ENCODE data around the gene PLSCR3. TPM values are rescaled to one million over a fixed set of nuclear protein-coding genes. Genes with fewer than 3 reads are reported as not detected.

The PLSCR3 gene
- 5.1 and 9.6 TPM in 2 replicates for total RNA-seq (2014; rRNA removed; shearing (Covaris generic))
- 27.6 and 33.0 TPM in 2 replicates for polyA plus RNA-seq (2015; cell fraction: cytosol; rRNA removed)
- 33.0 and 34.8 TPM in 2 replicates for polyA plus RNA-seq (2015; cell fraction: nucleus; rRNA removed)

DNA sequence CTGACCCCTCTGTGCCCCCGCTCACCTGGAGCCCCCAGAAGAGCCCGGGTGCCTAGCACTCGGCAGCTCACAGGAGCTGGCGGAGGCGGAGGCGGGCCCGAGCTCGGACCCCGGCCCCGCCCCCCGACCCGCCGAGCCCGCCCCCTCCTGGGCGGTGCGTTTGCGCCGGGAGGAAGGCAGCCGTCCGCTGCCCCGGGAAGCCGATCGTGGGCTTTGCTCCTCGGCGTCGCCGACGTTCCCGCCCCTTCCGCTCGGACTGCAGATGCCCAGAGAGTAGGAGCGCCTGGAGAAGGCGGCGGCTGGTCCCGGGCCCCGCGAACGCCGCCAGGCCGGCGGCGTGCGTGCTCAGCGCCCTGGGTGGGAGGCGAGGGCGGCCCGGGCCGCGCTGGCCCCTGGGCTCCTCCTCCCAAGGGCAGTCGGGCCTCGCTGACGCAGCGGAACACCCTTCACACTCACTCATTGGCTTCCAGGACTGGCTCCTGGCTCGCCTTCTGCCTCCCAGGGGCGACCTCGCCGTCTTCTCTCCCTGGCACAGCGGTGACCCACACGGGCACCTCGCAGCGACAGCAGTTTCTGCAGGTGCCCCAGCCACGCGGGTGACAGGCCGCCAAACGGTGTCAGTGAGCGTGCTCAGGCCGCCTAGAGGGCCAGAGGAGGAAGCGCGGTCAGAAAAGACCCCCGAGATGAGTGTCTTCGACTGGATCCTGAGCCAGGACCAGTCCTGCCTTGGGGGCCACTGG, at the start of gene PLSCR3:
Gene PLSCR3 (minus strand): TSS at position 74 of the 740 bp plus-strand sequence. CDS start 415 bp downstream, outside the sequence.
- DNase-seq (ENCODE audit: low read depth, low spot score): peak; percentile 82
- in situ Hi-C loops (cut with HindIII; ENCODE audit: low pct_unique_long_range_greater_than_20kb, low sequenced_read_pairs): no loop called here

DNA sequence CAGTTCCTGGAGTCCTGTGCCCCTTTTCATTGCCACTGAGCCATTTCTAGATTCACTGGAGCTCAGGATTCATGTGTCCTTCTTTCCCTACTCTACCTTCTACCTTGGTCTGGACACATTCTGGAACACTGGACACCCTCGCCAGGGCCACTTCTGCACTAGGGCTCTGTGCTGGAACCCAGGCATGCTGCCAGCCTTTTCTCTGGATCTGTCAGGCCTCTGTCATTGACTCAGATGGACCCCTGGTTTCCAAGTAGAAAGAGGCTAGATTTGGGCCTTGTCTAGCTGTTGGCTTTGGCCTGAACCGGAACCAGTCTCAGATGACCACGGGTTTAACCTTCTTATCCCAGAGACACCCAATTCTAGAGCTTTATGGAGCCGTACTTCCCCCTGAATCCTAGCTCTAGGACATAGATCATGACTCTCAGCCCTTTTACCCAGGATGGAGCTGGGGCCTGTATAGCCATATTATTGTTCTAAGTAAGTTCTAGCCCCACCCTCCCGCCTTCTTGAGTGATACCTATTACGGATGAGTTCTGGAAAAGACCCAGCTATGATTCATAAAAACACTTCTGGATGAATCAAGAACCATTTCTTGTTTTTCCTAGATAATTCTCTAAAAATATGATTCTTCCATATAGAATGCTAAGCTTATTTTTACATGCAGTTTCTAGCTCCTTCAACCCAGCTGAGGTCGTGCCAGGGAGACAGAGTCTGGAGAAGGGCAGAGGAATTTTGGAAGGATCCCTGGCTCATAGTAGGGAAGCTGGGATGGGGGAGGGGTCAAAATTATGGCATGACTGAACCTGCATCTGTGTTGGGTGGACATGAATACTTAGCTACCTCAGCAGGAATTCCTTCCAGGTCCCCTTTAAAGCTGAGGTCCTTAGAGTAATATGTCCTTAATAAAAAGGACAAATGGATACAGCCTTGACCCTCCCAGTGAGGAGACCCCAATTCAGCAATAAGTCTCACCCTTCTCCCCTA, 49.5 kb upstream of the PLSCR3 start:
- in situ Hi-C loops (cut with HindIII; ENCODE audit: low pct_unique_long_range_greater_than_20kb, low sequenced_read_pairs): no loop called here
- no peak for DNase-seq (ENCODE audit: low read depth, low spot score)

DNA sequence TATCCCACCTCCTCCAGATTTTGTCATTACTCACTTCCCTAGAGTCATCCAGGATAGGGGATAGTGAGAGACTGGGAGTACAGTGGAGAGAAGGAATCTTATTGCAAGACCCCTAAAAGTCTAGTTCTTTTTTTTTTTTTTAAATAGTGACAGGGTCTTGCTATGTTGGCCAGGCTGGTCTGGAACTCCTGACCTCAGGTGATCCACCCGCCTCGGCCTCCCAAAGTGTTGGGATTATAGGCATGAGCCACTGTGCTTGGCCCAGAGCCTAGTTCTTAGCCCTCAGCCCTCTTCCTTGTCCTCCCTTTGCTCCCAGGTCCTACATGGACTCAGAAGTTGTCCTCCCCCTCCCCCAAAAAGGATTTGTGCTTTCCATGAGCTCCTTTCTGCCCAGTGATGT, 47.8 kb upstream of the PLSCR3 start:
- no peak for DNase-seq (ENCODE audit: low read depth, low spot score)
- in situ Hi-C loops (cut with HindIII; ENCODE audit: low pct_unique_long_range_greater_than_20kb, low sequenced_read_pairs): no loop called here

DNA sequence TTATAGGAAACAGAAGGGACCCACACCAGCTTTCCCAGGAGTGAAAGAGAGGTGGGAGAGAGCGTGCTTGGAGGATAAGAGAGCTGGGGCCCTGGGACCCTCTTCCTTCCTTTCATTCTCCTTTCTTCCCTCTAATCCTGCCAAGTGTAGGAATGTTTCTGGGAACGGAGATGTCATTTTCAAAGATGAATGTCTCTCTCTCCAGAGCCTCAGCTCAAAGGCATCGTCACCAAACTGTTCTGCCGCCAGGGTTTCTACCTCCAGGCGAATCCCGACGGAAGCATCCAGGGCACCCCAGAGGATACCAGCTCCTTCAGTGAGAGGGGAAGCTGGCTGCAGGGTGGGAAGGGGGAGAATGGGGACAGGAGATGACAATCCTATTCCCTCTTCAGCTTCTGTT, 46.9 kb upstream of the PLSCR3 start:
- no peak for DNase-seq (ENCODE audit: low read depth, low spot score)
- in situ Hi-C loops (cut with HindIII; ENCODE audit: low pct_unique_long_range_greater_than_20kb, low sequenced_read_pairs): no loop called here

DNA sequence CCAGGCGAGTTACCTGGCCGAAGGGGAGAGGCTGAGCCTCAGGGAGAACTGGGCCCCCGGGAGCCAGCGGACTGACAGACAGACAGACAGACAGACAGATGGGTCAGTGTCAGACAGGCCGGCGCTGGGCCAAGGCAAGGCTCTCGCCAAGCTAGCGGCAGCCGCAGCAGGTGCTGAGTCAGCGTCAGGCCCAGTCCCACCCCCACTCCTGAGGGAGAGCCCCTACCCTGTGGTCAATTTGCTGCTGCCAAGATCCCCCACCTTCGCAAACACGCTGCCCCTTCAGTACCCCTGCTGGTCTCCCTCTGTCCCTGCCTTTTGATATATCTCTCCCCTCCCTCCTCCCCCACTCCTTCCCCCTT, 46.5 kb upstream of the PLSCR3 start:
- in situ Hi-C loops (cut with HindIII; ENCODE audit: low pct_unique_long_range_greater_than_20kb, low sequenced_read_pairs): no loop called here

DNA sequence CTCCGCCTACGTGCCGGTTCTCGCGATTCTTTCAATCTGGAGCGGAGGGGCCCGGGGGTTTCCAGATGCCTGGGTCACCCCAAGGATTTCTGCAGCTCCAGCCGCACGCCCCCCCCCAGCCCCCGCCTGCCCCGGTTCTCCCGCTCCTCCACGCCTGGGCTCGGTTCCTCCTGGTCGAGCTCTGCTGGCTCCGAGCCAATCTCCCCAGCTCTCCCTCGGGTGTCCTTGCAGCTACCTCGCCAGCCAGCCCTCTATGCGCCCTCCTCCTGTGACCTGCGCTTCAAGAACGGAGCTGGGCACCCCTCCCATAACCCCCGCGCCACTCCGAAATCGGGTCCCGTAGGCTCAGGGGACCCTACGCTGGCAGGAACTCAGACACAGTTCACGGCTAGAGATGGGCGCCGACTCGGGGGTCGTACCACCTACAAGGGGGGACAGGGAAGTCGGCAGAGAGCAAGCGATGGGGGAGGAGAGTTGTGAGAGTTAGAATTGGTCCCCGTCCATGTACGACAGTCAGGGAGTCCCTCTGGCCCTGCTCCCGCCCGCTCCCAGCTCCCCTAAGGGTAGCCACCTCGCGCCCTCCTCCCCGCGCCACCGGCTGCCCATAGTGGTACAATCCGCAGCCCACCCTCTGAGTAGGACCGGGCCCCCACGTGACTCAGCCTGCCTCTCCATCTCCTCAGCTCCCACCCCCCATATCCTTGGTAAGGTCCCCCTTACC, 45.9 kb upstream of the PLSCR3 start:
- in situ Hi-C loops (cut with HindIII; ENCODE audit: low pct_unique_long_range_greater_than_20kb, low sequenced_read_pairs): no loop called here
- DNase-seq (ENCODE audit: low read depth, low spot score): no peak

More for the DNA sequence above, 46.5 kb upstream of the PLSCR3 start:
- no peak for DNase-seq (ENCODE audit: low read depth, low spot score)

DNA sequence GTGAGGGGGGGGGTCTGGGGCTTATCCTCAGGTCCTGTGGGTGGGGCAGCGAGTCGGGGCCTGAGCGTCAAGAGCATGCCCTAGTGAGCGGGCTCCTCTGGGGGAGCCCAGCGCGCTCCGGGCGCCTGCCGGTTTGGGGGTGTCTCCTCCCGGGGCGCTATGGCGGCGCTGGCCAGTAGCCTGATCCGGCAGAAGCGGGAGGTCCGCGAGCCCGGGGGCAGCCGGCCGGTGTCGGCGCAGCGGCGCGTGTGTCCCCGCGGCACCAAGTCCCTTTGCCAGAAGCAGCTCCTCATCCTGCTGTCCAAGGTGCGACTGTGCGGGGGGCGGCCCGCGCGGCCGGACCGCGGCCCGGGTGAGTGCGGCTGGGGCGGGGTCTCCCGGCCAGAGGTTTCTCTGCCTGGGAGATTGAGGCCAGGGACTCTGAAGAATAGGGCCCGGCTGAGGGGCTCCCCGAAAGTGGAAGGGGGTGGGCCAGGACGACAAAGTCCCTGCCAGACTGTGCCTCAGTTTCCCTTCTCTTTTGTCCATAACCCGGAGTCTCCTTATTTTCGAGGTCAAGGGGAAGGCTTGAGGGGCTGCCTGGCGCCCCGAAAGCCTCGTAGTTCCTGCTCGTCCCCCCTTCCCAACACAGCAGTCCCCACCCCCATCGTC, 45.3 kb upstream of the PLSCR3 start, which contains the start of gene FGF11:
Gene FGF11 (plus strand): TSS at position 51 of the 651 bp plus-strand sequence. CDS start 109 bp downstream, at position 160.
- DNase-seq (ENCODE audit: low read depth, low spot score): no peak
- in situ Hi-C loops (cut with HindIII; ENCODE audit: low pct_unique_long_range_greater_than_20kb, low sequenced_read_pairs): no loop called here

DNA sequence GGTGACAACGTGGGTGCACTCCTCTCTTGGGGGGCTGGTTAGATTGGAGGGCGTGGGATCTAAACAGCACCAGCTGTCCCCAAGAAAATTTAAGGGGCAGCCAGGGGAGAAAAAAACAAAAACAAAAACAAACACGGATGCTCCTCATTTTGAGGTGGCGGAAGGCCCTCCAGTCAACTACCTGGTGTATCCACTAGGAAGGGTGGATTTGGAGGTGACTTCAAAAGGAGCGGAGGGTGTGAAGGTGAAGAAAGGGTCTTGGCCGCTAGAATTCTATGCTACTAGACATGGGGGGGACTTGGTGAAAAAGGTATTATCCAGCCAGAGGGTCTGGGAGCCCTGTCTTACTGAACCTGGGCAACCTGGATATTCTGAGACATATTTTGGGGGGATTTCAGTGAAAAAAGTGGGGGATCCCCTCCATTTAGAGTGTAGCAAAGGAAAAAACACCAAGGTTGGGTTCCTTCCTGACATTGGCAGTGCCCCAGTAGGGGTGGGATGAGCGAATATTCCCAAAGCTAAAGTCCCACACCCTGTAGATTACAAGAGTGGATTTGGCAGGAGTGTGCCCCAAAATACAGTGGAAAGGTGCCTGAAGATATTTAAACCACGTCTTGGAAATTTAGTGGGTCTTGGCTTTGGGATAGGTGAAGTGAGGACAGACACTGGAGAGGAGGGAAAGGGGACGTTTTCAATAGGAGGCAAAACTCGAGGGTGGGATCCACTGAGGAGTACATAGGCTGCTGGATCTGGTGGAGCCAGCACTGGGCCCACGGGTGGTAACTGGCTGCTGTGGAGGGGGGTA, 44.5 kb upstream of the PLSCR3 start:
- in situ Hi-C loops (cut with HindIII; ENCODE audit: low pct_unique_long_range_greater_than_20kb, low sequenced_read_pairs): no loop called here
- no peak for DNase-seq (ENCODE audit: low read depth, low spot score)

DNA sequence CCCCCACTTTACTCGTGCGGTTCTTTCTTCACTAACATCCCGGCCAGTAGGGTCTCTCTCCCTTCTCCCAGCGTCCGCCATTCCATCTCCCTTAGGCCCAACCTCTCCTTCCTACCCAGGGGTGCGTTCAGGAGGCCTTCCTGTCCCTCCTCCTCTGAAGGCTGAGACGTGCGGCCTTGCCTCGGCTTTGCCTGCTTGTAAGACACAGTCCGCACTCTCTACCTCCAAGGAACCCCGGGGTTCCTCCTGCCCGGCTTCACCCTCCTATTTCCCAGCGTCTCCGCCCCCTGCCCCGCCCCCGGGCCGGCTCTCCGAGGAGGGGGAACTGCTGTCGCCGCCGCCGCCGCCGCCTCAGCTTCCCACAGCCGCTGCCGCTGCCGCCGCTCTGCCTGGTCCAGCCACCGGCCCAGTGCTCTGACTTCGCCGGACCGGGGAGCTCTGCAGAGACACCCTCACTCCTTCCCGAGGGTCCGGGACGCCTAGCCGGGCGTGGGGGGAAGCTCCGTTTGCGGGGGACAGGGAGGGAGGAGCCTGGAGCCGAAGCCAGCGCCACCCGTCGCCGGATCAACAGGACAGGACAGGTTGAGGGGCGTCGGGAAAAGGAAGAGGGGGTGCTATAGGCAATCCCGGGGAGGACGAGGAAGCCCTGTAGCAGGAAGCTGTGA, 43.8 kb upstream of the PLSCR3 start:
- no peak for DNase-seq (ENCODE audit: low read depth, low spot score)
- in situ Hi-C loops (cut with HindIII; ENCODE audit: low pct_unique_long_range_greater_than_20kb, low sequenced_read_pairs): no loop called here

DNA sequence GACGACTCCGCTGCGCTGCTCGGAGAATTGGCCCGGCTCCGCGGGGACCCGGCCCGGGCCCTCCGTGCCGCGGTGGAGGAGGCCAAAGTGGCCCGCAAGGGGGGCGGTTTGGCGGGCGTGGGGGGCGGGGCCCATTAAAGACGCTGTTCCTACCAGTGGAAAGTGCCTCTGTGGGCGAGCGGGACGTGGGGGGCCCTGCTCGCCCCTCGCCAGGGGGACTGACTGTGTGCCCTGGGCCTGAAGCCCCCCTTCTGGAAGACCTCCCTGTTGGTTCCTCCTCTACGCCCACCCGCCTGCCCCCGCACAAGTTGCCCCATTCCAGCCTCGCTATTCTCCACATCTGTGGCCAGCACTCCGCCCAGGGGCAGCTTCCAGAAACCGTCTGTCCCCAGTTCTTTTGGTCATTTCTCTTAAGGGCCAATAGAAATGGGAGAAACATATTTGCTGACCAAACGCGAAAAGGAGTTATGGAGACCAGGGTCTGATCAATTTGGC, 43.1 kb upstream of the PLSCR3 start:
- in situ Hi-C loops (cut with HindIII; ENCODE audit: low pct_unique_long_range_greater_than_20kb, low sequenced_read_pairs): no loop called here
- no peak for DNase-seq (ENCODE audit: low read depth, low spot score)

DNA sequence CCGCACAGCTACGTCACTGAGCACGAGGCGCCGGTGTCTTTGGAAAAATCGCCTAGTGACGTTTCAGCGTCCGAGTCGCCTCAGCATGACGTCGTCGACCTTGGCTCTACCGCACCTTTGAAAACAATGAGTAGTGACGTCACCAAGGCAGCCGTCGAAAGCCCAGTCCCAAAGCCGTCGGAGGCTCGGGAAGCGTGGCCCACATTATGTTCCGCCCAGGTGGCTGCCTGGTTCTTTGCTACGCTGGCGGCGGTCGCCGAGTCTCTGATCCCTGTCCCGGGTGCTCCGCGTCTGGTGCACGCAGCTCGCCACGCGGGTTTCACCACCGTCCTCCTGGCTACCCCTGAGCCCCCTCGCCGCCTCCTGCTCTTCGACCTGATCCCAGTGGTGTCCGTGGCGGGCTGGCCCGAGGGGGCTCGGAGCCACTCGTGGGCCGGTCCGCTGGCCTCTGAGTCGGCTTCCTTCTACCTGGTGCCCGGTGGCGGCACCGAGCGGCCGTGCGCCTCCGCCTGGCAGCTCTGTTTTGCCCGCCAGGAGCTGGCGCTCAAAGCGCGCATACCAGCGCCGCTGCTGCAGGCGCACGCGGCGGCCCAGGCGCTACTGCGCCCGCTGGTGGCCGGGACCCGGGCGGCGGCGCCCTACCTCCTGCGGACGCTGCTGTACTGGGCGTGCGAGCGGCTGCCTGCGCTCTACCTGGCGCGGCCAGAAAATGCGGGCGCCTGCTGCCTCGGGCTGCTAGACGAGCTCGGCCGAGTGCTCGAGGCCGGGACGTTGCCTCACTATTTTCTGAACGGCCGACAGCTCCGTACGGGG, 42.4 kb upstream of the PLSCR3 start:
- DNase-seq (ENCODE audit: low read depth, low spot score): peak; percentile 79
- in situ Hi-C loops (cut with HindIII; ENCODE audit: low pct_unique_long_range_greater_than_20kb, low sequenced_read_pairs): no loop called here

DNA sequence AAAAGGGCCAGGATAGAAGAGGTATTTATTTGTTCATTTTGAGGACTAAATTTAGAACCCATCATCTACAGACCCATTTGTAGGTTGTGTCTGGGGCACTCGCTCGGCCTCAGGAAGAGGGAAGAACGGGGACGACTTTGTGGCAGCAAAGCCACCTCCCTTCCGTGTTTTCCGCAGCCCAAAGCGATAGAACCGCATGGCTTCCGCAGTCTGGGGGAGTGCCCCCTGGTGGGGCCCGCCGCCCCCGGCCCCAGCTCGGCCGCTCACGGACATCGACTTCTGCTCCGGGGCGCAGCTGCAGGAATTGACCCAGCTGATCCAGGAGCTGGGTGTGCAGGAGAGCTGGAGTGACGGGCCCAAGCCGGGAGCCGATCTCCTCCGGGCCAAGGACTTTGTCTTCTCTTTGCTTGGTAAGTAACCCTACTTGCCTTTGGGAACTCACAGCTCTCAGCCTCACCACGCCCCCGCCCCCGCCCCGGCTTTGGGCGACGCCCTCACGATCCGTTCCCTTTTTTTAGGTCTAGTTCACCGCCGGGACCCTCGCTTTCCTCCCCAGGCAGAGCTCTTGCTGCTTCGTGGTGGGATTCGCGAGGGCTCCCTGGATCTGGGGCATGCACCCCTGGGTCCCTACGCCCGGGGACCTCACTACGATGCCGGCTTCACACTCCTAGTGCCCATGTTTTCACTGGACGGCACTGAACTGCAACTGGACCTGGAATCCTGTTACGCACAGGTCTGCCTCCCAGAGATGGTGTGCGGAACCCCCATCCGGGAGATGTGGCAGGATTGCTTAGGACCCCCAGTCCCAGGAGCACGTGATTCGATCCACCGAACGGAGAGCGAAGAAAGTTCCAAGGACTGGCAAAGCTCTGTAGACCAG, 41.6 kb upstream of the PLSCR3 start:
- in situ Hi-C loops (cut with HindIII; ENCODE audit: low pct_unique_long_range_greater_than_20kb, low sequenced_read_pairs): no loop called here
- DNase-seq (ENCODE audit: low read depth, low spot score): peak; percentile 29

DNA sequence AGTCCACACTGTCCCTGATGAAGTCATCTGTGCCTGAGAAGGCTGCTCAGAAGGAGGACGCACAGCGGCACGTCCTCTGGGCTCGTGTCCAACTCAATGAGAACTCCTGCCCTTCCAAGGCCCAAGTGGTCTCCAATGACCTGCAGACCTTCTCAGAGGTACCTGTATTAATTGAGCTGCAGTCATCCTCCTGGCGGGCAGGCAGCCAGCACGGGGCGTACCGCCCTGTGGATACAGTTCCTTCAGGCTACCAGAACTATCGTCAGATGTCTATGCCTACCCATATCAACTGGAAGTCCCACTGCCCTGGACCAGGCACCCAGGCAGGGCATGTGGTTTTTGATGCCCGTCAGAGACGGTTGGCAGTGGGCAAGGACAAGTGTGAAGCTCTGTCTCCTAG, 38.0 kb upstream of the PLSCR3 start:
- DNase-seq (ENCODE audit: low read depth, low spot score): no peak
- in situ Hi-C loops (cut with HindIII; ENCODE audit: low pct_unique_long_range_greater_than_20kb, low sequenced_read_pairs): no loop called here

DNA sequence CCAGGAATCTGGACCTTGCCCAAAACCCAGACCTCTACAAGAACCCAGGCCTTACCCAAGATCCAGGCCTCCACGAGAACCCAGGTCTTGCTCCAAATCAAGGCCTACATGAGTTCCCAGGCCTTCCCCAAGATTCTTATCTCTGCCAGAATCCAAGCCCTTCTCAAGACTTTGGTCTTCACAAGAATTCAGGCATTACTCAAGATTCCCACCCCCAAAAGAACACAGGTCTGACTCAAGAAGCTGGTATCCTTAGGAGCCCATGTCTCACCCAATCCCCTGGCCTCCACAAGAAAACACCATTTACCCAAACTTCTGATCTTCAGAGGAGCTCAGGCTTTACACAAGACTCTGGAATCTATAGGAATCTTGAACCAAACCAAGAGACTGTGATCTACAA, 36.9 kb upstream of the PLSCR3 start:
- in situ Hi-C loops (cut with HindIII; ENCODE audit: low pct_unique_long_range_greater_than_20kb, low sequenced_read_pairs): no loop called here
- DNase-seq (ENCODE audit: low read depth, low spot score): no peak

Data from SK-MEL-5 (cell line).